HG03060 (cell line): Measurements from ENCODE around the gene THG1L.

Experiments
- ATAC-seq: cut with Tn5 transposase; IDR thresholded peaks from one replicate; pipeline ENCODE4 v1.9.1; 2021; ENCODE audit warnings: low read depth, moderate number of reproducible peaks; ENCODE audit not compliant: unreplicated experiment

Gene THG1L

GRCh38 chr5:157750320-157750719 lies 19.1 kb downstream of the THG1L start:
- no peak for ATAC-seq

- no peak for ATAC-seq
Measured at GRCh38 chr5:157756122-157756521, 24.9 kb downstream of the THG1L start.

GRCh38 chr5:157758706-157759105 lies 27.5 kb downstream of the THG1L start:
- no peak for ATAC-seq

- no peak for ATAC-seq
Measured at GRCh38 chr5:157761690-157762621, 30.7 kb downstream of the THG1L start.

- no peak for ATAC-seq
Measured at GRCh38 chr5:157764531-157764930, 33.3 kb downstream of the THG1L start.

- no peak for ATAC-seq
Measured at GRCh38 chr5:157766442-157766841, 35.2 kb downstream of the THG1L start.

GRCh38 chr5:157766902-157767301 lies 35.7 kb downstream of the THG1L start:
- ATAC-seq, result no peak

- ATAC-seq, result no peak
Measured at GRCh38 chr5:157767689-157768088, 36.5 kb downstream of the THG1L start.

- no peak for ATAC-seq
Measured at GRCh38 chr5:157770665-157771064, 39.4 kb downstream of the THG1L start.

- no peak for ATAC-seq
Measured at GRCh38 chr5:157772127-157772526, 40.9 kb downstream of the THG1L start.

- no peak for ATAC-seq
Measured at GRCh38 chr5:157778121-157778805, 47.0 kb downstream of the THG1L start.

- no peak for ATAC-seq
Measured at GRCh38 chr5:157779221-157779620, 48.0 kb downstream of the THG1L start.

- no peak for ATAC-seq
Measured at GRCh38 chr5:157785801-157786200, 54.6 kb downstream of the THG1L start.
